ENCODE measurements around the gene PRC1.

- TF ChIP-seq POLR2A (IDR thresholded peaks at IDR 0.05; ENCODE audit: low read depth, low read length) (no peak), POLR2AphosphoS5 (IDR thresholded peaks at IDR 0.05; ENCODE audit: low read depth, low read length) (no peak), TAF1 (IDR thresholded peaks at IDR 0.05; ENCODE audit: borderline replicate concordance, low read depth, low read length) (no peak)
Measured at GRCh38 chr15:91018158-91018557, 23.8 kb upstream of the PRC1 start.
